GM18870 (cell line): ENCODE results near the gene HAGHL.
"Not testable (repeated sequence)": the region's sequence is repeated elsewhere in the genome, so short reads cannot be mapped to it uniquely, and the experiment has no call there.

Experiments
- ATAC-seq: cut with Tn5 transposase; IDR thresholded peaks from one replicate; pipeline ENCODE4 v1.9.1; 2021; ENCODE audit warnings: moderate library complexity; ENCODE audit not compliant: unreplicated experiment

HAGHL gene

DNA sequence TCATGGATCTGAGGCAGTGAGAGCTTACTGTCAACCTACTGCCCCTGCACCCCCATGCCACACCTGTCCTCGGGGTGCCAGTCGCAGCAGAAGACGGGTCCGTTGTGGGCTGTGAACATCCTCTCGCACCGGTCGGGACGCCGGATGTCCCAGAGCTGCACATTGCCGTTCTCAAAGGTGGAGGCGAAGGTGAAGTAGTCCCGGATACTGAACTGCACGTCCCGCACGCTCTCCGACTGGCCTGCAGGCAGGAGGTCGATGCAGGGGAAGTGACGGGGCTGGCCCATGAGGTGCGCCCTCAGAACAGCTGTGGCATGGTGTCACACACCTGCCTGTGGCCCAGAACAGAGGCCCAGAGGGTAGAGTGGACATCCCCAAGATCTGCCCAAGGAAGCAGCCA lies 39.4 kb upstream of the HAGHL start:
- no peak for ATAC-seq

DNA sequence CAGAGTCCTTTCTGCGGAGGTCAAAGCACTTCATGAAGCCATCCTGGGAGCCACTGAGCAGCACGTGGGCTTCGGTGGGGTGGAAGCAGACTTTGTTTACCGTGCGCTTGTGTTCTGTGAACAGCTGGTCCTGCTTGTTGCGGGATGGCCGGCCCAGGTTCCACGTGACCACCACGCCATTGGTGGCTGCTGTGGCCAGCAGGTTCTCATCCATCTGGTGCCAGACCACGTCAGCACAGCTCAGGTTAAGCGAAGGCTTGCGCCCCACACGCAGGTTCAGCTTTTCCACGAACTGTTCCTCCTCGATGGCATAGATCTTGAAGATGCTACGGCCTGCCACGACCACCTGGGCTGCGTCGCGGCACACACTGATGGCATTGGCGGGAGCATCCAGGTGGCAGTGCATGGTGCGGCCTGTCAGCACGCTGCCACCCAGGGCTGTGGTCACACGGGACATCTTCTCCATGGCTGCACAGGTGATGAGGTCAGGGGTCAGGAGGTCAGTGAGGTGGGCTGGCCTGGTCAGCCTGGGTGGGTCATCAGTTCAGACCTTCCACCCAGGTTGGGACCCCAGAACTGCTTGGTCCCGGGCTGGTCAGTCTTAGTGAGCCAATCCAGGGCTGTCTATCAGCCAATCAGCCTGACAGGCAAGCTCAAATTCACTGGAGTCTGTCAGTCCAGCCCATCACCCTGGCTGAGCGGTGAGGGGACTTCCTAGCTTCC lies 37.6 kb upstream of the HAGHL start:
- ATAC-seq: no peak

DNA sequence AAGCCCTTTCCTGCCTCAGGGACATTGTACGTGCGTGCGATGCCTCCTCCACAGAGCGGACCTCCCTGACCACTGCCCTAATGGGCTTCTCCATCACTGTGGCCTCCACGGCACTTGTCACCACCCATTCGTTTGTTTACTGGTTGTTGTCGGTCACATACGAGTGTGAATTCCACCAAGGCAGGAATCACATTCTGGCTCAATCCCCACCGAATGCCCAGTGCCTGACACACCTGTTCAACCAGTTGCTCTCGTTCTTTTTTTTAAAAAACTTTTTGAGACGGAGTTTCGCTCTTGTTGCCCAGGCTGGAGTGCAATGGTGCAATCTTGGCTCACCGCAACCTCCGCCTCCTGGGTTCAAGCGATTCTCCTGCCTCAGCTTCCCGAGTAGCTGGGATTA lies 35.7 kb upstream of the HAGHL start:
- not testable (repeated sequence) for ATAC-seq

DNA sequence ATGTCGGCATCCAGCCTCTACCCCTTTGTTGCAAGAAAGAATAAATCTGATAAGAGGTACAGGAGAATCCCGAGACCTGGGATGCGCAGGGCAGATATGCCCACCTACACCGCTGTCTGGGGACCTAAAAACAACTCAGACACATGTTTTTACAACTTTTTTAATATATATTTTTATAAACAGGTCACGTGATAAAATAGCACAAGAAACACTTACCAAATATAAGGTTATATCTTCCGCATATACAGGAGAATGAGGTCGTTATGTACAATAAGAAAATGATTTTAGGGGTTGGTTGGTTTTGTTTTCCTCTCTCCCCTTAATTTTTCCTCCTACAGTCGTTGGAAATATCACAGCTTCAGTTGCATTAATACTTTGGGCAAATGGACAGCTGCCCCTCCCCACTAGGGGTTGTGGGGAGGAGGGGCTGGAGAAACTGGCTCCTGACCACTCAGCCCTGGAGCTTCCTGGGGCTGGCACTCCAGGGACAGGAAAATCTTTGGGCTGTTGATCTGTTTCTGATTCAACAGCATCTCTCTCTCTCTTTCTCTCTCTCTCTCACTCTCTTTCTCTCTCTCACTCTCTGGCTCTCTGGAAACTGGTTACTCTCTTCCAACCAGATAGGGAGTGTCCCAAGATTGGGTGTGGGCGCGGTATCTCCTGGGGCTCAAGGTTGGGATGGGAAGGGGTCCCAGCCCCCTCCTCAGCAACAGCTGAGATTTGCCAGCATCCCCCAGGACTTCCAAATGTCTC lies 34.4 kb upstream of the HAGHL start:
- ATAC-seq: no peak

DNA sequence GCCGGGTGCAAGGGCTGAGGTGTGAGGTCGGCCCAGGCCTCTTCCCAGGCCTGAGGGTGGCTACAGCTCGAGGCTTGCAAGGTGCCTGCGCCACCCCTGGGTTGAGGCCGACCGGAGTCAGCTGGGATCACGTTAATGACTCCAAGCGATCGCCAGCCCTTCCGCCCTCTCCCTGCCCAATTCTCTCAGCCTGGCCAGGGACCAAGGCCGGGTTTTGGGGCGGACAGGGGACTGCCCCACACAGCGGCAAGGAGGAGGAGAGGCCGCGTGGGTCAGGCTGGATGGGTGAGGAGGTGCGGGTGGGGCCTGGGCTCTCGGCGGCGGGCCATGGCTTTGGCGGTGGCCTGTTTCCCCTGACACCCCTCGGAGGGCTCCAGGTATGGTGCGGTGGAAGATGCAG lies 33.5 kb upstream of the HAGHL start:
- ATAC-seq: no peak

DNA sequence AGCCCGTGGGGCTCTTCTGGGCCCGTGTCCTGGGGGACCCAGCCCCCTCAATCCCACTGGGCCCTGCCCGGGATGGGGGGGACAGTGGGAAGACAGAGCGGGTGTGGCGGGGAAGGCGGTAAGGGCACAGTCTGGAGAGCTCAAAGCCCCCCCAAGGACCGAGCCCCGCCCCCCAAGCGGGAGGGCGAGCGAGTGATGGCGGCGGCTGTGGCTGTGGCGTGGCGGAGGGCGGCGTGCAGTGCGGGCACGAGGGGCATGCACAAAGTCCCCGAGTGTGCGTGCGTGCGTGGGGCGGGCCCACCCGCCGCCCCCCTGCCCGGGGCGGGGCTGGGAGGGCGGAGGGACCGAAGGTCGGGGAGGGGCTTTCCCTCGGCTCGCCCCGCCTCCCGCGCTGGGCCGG lies 33.1 kb upstream of the HAGHL start:
- ATAC-seq: no peak

DNA sequence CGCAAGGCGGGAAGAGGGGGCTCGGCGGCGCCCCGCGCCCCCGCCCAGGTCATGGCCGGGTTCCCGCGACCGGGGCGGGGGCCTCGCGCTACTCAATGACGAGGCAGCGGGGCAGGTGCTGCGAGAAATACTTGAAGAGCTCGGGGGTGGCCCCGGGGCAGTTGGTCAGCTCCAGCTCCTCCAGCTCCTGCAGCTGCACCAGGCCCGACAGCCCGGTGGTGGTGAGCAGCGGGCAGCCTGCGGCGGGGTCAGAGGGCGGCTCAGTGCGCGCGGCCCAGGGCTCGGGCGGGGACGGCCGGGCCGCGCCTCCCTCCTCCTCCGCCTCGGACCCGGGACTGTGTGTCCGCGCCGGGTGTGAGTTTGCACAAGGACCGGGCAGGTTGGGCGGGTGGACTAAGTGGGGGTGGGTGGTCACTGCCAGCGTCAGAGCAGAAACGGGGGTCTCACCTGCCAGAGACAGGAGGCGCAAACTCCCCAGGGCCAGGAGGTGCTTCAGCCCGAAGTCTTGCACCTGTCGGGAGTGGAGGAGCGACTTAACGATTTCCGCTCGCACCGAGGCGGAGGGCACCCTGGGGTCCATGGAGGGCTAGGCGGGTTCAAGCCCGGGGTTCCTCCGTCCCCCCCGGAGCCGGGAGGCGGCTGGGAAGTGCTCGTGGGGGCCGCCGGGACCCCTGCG lies 32.6 kb upstream of the HAGHL start:
- no peak for ATAC-seq

DNA sequence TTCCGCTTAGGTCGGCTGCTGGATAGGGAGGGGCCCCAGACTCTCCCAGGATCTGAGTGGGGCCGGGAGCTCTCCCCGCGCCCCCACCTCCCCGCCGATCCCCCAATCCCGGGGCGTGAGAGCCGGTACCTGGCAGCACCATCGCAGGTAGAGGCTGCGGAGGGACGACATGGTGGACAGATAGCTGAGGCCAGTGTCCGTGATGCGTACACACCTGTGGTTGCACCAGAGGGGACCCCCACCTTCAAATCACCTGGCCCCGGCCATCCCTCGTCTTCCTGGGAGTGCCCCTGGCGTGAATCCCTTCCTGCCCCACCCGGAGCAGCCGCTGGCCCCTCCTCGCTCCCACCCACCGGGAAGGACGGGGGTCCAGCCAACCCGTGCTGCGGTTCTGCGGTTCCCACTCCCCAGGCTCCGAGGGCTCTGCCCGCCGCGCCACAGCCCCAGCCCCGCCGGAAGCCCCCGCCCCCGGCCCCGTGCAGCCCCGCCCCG lies 32.0 kb upstream of the HAGHL start:
- no peak for ATAC-seq

DNA sequence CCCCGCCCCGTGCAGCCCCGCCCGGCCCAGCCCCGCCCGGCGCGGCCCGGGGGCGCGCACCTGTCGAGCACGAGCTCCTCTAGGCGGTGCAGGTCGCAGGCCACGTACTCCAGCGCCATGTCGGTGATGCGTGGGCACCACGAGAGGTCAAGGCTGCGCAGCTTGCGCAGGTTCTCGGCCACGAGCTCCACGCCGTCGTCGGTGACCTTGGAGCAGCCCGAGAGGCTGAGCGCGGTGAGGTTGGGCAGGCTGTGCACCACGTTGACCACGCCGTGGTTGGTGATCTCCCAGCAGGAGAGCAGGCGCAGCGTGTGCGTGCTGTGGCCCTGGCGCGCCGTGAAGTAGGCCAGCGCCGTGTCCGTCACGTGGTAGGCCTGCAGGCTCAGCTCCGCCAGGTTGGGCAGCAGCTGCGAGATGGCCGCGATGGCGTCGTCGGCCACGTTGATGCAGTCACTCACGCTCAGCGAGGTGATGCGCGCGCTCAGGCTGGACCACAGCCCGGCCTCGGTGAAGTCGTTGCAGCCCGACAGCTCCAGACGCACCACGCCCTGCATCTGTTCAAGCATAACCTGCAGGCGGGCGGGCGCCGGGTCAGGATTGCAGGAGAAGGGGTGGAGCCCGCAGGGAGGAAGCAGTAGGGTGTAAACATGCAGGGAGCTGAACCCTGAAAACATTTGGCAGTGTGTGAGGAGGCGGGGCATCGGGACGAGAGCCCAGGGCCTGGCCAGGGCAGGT lies 31.4 kb upstream of the HAGHL start:
- no peak for ATAC-seq

DNA sequence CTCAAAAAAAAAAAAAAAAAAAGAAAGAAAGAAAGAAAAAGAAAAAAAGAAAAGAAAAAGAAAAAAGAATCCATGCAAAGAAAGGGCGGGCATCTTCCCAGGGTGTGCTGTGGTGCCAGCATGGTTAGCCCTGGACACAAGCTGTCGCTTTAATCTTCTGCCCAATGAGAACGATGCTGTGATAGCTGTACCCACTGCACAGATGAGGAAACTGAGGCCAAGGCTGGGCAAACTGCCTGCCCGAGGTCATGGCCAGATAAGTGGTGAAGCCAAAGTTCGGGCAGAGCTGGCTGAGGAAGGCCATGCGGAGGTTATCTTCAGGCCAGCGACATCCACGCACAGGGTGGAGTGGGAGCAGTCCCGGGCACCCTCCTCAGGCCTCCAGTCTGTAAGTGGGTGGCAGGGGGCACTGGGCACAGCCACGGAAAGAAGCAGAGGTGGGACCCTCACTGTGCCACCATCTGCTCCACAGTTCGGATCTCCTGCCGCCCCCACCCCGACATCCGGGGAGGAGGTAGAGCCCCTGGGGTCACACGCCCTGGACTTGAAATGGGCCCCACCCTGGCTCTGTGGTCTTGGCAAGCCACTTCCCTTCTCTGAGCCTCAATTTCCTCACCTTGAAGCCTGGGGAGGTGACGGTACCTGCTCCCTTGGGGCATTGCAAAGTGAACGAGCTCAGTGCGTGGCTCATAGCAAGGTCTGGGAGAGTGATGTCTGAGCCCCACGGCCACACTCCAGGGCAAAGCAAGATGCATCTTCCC lies 27.8 kb upstream of the HAGHL start:
- no peak for ATAC-seq

DNA sequence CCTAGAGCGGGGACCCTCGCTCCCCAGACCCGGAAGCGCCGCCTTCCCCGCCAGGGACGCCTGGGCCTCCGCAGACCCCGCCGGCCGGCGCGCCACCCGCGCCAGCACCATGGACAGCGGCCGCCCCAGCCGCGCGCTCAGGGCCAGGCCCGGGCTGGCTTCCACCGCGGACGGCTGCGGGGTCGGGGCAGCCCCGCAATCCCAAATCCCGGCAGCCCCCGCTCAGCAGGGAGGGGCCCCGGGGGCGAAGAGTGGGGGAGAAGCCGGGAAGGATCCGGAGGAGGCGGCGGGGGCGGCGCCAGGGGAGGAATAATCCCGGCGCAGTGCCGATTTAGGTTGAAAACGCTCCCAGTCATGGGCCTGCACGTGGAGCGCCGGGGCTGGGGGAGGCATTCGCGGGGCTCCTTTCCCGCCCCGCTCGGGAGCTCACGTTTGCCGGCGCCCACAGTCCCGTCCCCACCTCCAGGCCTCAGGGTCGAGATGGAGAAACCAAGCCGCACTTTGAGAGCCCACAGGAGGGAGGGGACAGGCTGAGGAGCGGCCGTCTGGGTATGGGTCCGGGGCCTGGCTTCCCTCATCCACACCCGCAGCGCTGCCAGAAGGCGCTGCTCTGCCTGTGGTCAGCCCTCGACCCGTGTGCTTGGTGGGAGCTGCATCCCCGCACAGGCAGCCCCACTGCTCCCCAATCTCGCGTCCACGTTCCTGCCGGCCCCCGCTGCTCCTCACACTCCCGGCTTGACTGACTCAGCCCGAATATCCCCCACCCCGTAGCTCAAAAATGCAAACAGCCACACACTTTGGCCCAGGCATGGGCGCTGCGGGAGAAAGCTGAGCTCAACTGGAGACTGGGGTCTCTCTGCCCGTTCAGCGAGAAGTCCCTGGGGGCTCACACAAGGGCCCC lies 26.0 kb upstream of the HAGHL start:
- no peak for ATAC-seq

DNA sequence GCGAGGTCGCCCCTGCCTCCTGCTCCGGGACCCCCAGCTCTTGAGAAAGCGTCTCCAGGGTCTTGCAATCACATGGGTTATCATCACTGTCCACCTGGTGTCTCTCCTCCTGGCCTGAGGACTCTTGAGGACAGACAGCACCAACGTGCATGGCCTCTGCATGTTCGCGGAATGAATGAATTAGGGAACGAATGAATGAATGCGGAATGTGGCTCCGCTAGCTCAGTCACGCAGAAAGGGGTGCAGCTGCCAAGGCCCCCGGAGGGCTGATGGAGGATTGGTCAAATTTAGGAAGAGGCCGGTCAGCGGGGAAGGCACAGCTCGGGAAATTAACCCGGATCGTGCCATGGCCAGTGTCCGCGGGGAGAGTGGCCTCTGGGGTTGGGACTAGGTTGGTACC lies 24.6 kb upstream of the HAGHL start:
- ATAC-seq: no peak

DNA sequence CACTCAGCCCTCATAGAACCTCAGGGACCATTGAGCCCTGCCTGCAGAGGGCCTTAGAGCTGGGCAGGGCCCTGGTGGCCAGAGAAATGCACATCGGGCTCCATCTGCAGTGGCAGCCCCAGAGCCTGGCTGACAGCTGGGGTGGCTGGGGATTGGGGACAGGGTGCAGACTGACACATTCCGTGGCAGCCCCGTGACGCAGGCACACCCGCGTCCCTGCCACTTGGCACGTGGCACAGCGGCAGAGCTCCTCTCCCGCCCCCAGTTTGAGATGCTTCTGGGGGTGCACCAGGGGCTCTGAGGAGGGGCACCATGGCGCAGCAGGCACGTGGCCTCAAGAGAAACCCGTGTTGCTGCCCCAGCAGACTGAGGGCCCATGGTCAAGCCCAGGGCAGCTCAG lies 23.5 kb upstream of the HAGHL start:
- no peak for ATAC-seq

DNA sequence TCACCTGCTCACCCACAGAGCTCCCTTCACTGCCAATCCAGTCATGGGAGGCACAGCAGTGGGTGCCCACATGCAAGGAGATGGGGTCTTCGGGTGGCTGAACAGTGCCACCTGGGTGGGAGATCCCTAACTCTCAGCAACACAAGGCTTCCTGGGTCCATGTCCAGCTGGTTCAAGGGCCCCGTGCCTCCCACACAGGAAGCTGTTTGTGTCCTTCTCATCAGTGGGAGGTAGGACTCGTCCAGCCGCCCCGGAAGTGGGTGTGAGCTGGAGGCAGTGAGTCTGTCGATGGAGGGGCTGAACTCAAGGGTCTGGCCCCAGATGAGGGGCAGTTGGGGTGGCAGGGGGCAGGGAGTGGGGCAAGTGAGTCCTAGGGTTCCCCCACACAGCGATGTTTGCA lies 22.9 kb upstream of the HAGHL start:
- no peak for ATAC-seq

DNA sequence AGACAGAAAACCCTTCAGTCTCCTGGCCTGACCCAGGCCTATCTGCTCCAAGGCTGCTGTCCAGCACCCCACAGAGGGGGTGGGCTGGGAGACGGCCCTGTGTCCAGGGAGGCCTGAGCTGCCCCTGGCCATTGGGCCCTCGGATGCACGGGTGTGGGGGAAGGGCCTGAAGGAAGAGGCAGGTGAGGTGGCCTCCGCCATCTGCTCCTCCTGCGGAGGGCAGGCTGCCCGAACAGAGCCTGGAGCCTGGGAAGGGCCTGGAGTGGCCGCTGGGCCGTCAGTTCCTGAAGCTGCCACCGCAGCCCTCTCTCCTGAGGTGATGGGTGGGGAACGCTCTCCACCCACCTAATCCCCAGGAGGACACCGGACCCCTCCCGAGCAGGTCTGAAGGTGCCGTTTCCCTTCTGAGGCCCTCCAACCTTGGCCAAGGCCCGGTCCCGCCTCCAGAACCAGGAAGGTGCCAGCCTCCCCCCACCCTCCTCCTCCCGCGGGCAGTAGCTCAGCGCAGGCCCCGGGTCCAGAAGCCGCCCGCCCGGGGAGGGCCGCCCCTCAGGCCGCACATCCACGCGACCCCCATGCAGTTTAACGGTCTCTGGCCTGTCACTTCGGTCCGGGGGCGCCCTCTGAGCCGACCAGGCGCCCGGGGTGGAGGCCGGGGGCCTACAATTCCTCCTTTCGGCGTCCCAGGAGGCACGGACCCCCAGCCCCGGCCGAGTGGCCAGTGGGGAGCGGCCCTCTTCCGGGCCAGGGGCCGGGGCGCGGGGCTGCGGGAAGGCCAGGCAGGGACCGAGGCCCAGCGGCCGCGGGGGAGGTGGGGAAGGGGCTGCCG lies 22.1 kb upstream of the HAGHL start:
- no peak for ATAC-seq

DNA sequence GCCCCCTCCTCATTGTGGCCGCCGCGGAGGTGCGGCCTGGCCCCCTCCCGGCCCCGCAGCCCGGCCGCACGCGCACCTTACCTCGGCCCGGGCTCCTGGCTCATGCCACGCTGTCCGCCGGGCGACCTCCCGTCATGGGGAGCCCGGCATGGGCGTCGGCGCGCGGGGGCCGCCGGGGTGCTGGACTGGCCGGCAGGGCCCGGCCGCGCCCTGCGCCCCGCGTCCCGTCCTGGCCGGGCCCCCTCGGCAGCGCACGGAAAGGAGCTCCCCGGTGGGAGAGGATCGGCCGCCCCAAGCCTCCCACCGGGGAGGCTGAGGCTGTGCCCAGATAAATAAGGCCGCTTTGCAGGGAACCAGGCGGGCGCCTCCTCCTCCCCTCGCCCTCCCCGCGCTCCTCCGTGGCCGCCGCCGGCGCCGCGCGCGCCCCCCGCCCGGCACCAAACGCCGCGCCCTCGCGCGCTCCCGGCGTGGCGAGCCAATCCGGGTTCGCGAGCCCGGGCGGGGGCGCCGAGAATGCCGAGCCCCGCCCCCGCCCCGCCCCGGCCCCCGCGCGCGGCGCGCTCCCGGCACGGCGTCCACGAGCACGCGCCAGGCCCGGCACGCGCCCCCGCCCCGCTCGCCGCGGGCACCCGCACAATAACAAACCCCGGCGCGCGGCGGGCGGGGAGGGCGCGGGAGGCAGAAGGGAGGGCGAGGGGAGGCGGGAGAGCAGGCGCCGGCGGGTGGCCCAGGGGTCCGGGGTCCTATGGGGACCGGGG lies 21.3 kb upstream of the HAGHL start, which contains the start of gene FBXL16:
FBXL16 (minus strand) TSS at position 371 of the 758 bp plus-strand sequence. CDS start 8,396 bp downstream, outside the sequence.
- no peak for ATAC-seq

DNA sequence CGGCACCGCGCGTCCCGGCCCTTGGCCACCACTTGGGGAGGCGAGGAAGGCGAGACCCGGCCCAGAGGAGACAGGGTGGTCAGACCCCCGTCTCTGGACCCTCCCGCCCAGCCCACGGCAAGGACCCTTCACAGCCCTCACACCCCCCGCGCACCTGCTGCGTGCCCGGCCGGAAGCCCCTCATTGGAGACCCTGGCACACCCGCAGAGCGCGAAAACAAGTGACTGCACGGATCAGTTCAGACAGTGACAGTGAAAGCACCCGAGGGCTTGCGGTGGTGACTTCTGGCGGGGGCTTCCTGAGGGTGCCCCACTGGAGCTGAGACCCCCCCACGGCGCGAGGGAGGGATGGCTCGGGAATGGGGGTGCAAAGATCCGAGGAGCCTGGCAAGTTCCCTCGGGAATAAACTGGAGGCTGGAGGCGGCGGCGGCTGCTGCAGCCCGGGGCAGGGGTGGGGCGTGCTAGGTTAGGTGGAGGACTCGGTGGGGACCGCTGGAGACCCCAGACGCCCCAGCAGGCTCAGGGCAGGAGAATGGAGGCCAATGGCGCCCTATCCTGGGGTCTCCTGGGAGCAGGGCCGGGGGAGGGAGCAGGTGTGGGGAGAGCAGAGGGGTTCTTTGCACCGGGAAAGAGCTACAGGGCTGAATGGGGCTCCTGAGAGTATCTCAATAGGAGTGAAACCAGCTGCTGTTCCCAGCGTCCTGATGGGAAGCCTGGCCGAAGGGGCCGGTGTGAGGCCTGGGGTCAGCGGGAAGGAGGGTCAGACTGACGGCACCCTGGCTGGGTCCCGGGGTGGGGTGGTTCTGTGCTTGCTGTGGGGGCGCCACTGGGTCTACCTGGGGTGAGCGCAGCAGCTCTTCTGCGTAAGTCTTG lies 20.5 kb upstream of the HAGHL start:
- ATAC-seq: no peak
